ENCODE results near the gene SH3PXD2B. TPM values are rescaled to one million over a fixed set of nuclear protein-coding genes. Genes with fewer than 3 reads are reported as not detected.

Gene SH3PXD2B
- total and polyA plus RNA-seq, 2 donors (not counting 1 experiment from before 2014, with no cell fraction given) = not detected

GRCh38 chr5:172434251-172434650 lies 20.1 kb downstream of the SH3PXD2B start:
- ChIA-PET POLR2A (no interaction called here), CTCF (interaction anchor here (1.0 kb wide), 1 partner anchor 11 kb away, joined by 3 read pairs; no protein-coding TSS in a partner anchor)
- Histone ChIP-seq H3K4me1 (ENCODE audit: control insufficient read depth in 2 of 2, insufficient read depth in 2 of 2, low read length in 2 of 2) (no peaks in the 10 kb centered on the region), H3K27me3 (replicated peaks in 1 of 4; ENCODE audit: control extremely low read depth in 1 of 4, control insufficient read depth in 3 of 4, insufficient read depth in 4 of 4, low read length in 3 of 4) (peaks cover 0 to 3% (median 0%) of the 10 kb centered on the region in 4 experiments), H3K4me2 (replicated peaks; ENCODE audit: low read depth, low read length, poor library complexity, severe bottlenecking) (no peak overlapping the region), H3K9me3 (ENCODE audit: control extremely low read depth in 1 of 3, control insufficient read depth in 2 of 3, insufficient read depth in 1 of 3, low read length in 2 of 3) (no peaks in the 10 kb centered on the region), H3K9ac (ENCODE audit: low read length) (no peak overlapping the region), H2AFZ (ENCODE audit: insufficient read depth, low read depth, low read length, poor library complexity, severe bottlenecking) (no peak overlapping the region), H4K20me1 (ENCODE audit: control insufficient read depth, insufficient read depth, low read length, poor library complexity, severe bottlenecking) (no peaks in the 10 kb centered on the region), H3K4me3 (ENCODE audit: control extremely low read depth in 1 of 5, extremely low read depth in 1 of 5, insufficient read depth in 1 of 5, low read depth in 2 of 5, low read length in 4 of 5) (no peak overlapping the region), H3K79me2 (ENCODE audit: control insufficient read depth, insufficient read depth, low read length) (no peaks in the 10 kb centered on the region), H3K36me3 (replicated peaks in 1 of 2; ENCODE audit: control extremely low read depth in 1 of 2, control insufficient read depth in 1 of 2, extremely low read depth in 1 of 2, insufficient read depth in 2 of 2, low read length in 1 of 2) (no peaks in the 10 kb centered on the region), H3K27ac (ENCODE audit: low read length in 2 of 2) (no peak overlapping the region)
- H3K27ac Mint-ChIP-seq = no peak overlapping the region
- WGBS (ENCODE audit: insufficient coverage) = over 99% methylated on average over 7 of the region's 7 CpGs
- TF ChIP-seq EZH2 (IDR thresholded peaks at IDR 0.05; ENCODE audit: borderline replicate concordance, insufficient read depth, low read depth, low read length, poor library complexity, severe bottlenecking) = no peak
- TF ChIP-seq, protein P1, sequence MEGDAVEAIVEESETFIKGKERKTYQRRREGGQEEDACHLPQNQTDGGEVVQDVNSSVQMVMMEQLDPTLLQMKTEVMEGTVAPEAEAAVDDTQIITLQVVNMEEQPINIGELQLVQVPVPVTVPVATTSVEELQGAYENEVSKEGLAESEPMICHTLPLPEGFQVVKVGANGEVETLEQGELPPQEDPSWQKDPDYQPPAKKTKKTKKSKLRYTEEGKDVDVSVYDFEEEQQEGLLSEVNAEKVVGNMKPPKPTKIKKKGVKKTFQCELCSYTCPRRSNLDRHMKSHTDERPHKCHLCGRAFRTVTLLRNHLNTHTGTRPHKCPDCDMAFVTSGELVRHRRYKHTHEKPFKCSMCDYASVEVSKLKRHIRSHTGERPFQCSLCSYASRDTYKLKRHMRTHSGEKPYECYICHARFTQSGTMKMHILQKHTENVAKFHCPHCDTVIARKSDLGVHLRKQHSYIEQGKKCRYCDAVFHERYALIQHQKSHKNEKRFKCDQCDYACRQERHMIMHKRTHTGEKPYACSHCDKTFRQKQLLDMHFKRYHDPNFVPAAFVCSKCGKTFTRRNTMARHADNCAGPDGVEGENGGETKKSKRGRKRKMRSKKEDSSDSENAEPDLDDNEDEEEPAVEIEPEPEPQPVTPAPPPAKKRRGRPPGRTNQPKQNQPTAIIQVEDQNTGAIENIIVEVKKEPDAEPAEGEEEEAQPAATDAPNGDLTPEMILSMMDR (IDR thresholded peaks at IDR 0.05) = no peak
- H3K27me3 Mint-ChIP-seq = peaks cover 6% of the 10 kb centered on the region
- H3K4me3 Mint-ChIP-seq = no peak overlapping the region
- ATAC-seq (ENCODE audit: low read depth) (no peak), DNase-seq (no peak)
- H3K9me3 Mint-ChIP-seq (ENCODE audit: insufficient read depth) = no peaks in the 10 kb centered on the region
- intact Hi-C loops (cut with micrococcal nuclease) = no loop called here
- no peaks in the 10 kb centered on the region for H3K4me1 Mint-ChIP-seq

GRCh38 chr5:172433513-172433912 lies 20.8 kb downstream of the SH3PXD2B start:
- Histone ChIP-seq H3K9me3 (ENCODE audit: control extremely low read depth in 1 of 3, control insufficient read depth in 2 of 3, insufficient read depth in 1 of 3, low read length in 2 of 3) (no peaks in the 10 kb centered on the region), H3K27me3 (replicated peaks in 1 of 4; ENCODE audit: control extremely low read depth in 1 of 4, control insufficient read depth in 3 of 4, insufficient read depth in 4 of 4, low read length in 3 of 4) (peaks cover 0 to 3% (median 0%) of the 10 kb centered on the region in 4 experiments), H3K36me3 (replicated peaks in 1 of 2; ENCODE audit: control extremely low read depth in 1 of 2, control insufficient read depth in 1 of 2, extremely low read depth in 1 of 2, insufficient read depth in 2 of 2, low read length in 1 of 2) (no peaks in the 10 kb centered on the region), H3K4me1 (ENCODE audit: control insufficient read depth in 2 of 2, insufficient read depth in 2 of 2, low read length in 2 of 2) (no peaks in the 10 kb centered on the region), H3K4me3 (ENCODE audit: control extremely low read depth in 1 of 5, extremely low read depth in 1 of 5, insufficient read depth in 1 of 5, low read depth in 2 of 5, low read length in 4 of 5) (no peak overlapping the region), H3K9ac (ENCODE audit: low read length) (no peak overlapping the region), H3K27ac (ENCODE audit: low read length in 2 of 2) (no peak overlapping the region), H4K20me1 (ENCODE audit: control insufficient read depth, insufficient read depth, low read length, poor library complexity, severe bottlenecking) (no peaks in the 10 kb centered on the region), H3K79me2 (ENCODE audit: control insufficient read depth, insufficient read depth, low read length) (no peaks in the 10 kb centered on the region), H2AFZ (ENCODE audit: insufficient read depth, low read depth, low read length, poor library complexity, severe bottlenecking) (no peak overlapping the region), H3K4me2 (replicated peaks; ENCODE audit: low read depth, low read length, poor library complexity, severe bottlenecking) (no peak overlapping the region)
- no peaks in the 10 kb centered on the region for H3K4me1 Mint-ChIP-seq
- intact Hi-C loops (cut with micrococcal nuclease) = no loop called here
- ATAC-seq (ENCODE audit: low read depth) = no peak
- no peak overlapping the region for H3K4me3 Mint-ChIP-seq
- no peak for DNase-seq
- WGBS (ENCODE audit: insufficient coverage) = 99% methylated on average over 6 of the region's 7 CpGs
- no peak overlapping the region for H3K27ac Mint-ChIP-seq
- POLR2A ChIA-PET = no interaction called here
- H3K9me3 Mint-ChIP-seq (ENCODE audit: insufficient read depth) = no peaks in the 10 kb centered on the region
- TF ChIP-seq EZH2 (IDR thresholded peaks at IDR 0.05; ENCODE audit: borderline replicate concordance, insufficient read depth, low read depth, low read length, poor library complexity, severe bottlenecking) = no peak
- TF ChIP-seq, protein P1 (IDR thresholded peaks at IDR 0.05) = no peak
- H3K27me3 Mint-ChIP-seq = peaks cover 6% of the 10 kb centered on the region
- CTCF ChIA-PET = interaction anchor here (1.0 kb wide), 1 partner anchor 10 kb away, joined by 3 read pairs; no protein-coding TSS in a partner anchor

Data from B cell (primary cell).